ENCODE results near the gene TMEM182.

- TF ChIP-seq CTCF (IDR thresholded peaks at IDR 0.05) (no peak), POLR2A (IDR thresholded peaks at IDR 0.05) (no peak)
Measured at GRCh38 chr2:102754456-102755145, 7.2 kb upstream of the TMEM182 start.
